Rectal smooth muscle tissue (tissue), 1 donor: ENCODE data around the gene CPLANE2.
"Not testable (repeated sequence)": the region's sequence is repeated elsewhere in the genome, so short reads cannot be mapped to it uniquely, and the experiment has no call there.

Experiments
- H3K27ac ChIP-seq: one replicate; pipeline ENCODE4 v1.7.0; 2013; ENCODE audit warnings: low read depth, low read length, inconsistent platforms
- H3K27me3 ChIP-seq: one replicate; pipeline ENCODE4 v1.7.0; 2013; ENCODE audit warnings: low read length; ENCODE audit not compliant: control insufficient read depth, insufficient read depth
- H3K36me3 ChIP-seq: one replicate; pipeline ENCODE4 v1.7.0; 2013; ENCODE audit warnings: low read length; ENCODE audit not compliant: control insufficient read depth, insufficient read depth
- H3K4me1 ChIP-seq: one replicate; pipeline ENCODE4 v1.7.0; 2013; ENCODE audit warnings: low read length; ENCODE audit not compliant: control insufficient read depth, insufficient read depth
- H3K4me3 ChIP-seq: one replicate; pipeline ENCODE4 v1.7.0; 2013; ENCODE audit warnings: low read length
- H3K9ac ChIP-seq: one replicate; pipeline ENCODE4 v1.7.0; 2013; ENCODE audit warnings: low read length

The CPLANE2 gene

DNA sequence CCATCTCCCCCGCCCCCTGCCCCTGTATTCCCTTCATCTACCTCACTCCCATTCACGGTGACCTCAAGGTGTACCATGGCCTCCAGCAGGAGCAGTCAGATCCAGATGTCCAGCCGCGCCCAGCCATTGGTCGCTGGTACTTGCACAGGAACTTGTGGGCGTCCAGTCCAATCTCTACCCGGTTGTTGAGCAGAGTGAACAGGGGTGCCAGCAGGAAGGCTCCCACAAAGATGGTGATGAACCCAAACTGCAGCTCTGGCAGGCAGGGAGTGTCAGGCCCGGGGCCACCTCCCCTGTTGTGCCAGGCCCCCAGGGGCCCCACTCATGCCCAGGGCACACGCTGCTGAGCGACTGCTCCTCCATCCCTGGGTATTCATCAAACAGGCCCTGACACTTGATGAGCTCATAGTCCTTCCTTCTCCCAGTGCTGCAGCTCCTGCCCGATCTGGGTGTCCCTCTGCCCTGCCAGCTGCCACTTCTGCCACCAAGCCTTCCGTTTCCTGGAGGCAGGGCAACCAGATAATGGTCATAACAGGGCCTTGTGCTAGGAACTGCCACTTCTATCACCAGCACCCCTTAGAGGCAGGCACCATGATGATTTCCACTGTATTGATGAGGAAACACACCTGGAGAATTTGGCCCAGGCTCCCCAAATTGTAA, 18.8 kb downstream of the CPLANE2 start:
- no peak overlapping the region for H3K9ac ChIP-seq
- no peak overlapping the region for H3K4me3 ChIP-seq
- no peaks in the 10 kb centered on the region for H3K36me3 ChIP-seq
- H3K4me1 ChIP-seq, result peaks cover 3% of the 10 kb centered on the region
- no peaks in the 10 kb centered on the region for H3K27me3 ChIP-seq
- H3K27ac ChIP-seq, result peak overlapping the region; percentile 63

DNA sequence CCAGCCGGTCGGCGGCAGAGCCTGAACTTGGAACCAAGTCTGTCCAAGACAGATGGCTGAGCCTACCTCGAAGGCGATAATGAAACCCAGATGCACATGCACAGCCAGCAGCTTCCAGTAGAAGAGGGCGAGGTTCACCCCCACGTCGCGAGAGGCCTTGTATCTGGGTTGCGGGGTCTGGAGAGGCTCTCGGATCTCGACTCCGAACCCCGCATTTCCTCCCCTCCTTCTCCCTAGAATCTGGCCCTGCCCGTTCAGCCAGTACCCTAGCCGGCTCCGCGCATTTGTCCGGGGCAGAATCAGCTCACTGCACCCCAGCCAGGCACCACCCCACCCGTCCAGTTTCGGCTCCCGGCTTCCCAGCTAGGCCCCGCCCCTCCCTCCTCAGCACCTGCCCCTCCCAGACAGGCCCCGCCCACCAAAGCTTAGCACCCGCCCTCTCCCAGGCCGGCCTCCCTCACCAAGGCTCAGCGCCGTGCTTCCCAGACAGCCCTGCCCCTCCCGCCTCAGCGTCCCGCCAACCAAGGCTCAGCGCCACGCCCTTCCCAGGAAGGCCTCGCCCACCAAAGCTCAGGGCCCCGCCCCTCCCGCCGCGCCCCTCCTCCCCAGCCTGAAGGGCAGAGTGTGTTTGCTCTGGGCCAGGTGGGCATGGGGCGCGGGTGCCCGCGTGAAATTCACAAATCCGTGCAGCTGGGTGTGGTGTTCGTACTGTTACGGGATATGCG, 19.8 kb downstream of the CPLANE2 start:
- Histone ChIP-seq H3K9ac (no peak overlapping the region), H3K4me1 (peaks cover 3% of the 10 kb centered on the region), H3K27me3 (no peaks in the 10 kb centered on the region), H3K27ac (peak overlapping the region; percentile 75), H3K36me3 (no peaks in the 10 kb centered on the region), H3K4me3 (peak overlapping the region; percentile 78)

DNA sequence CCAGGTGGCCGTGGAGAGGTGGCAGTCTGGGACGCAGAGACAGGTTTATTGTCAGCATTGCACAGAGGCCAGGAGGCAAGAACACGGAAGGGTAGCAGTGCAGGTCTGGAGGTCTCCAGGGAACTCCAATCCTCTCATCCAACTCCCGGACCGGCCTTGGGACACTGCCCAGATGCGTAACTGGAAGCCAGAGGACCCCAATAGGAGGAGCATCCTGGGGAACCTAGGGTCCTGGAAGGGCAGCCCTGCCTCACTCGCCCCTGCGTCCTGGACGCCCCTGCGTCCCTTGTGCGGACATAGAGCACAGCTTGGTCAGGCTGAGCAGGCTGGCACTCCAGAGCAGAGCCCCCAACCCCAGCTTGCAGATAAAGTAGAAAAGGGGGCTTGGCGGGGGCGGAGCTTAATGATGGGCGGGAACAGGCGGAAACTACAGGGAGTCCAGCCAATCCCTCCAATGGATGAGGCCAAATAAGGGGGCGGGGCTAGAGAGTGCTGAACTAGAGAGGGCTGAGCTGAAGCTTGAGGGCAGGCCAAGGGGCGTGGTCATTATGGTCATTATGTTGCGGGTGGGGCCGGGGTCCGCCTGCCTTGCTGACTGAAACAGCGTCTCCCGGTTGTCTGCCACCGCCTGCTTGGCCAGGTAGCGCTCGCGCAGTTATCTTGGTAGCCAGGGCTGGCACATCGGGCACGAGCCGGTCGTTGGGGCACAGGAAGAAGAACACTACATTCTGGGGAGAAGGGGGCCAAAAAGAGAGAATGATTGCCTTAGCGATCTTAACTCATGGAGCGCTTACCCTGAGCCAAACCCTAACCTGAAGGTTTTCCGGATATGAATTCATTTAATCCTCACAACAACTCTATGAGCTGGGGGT, 20.9 kb downstream of the CPLANE2 start:
- Histone ChIP-seq H3K9ac (no peak overlapping the region), H3K36me3 (no peaks in the 10 kb centered on the region), H3K4me1 (peaks cover 3% of the 10 kb centered on the region), H3K27ac (no peak overlapping the region), H3K4me3 (peak overlapping the region; percentile 78), H3K27me3 (no peaks in the 10 kb centered on the region)

DNA sequence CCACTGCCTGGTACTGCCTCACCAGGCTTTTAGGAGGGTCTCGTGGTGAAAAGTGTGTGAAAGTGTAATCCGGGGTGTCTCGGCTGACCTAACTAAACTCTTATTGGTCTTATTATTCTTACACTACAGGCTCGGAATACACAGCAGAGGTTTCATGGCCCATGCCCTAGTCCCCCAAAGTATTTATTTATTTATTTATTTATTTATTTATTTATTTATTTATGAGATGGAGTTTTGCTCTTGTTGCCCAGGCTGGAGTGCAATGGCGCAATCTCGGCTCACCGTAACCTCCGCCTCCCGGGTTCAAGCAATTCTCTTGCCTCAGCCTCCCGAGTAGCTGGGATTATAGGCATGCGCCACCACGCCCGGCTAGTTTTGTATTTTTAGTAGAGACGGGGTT, 21.7 kb downstream of the CPLANE2 start:
- H3K36me3 ChIP-seq, H3K9ac ChIP-seq, H3K4me1 ChIP-seq, H3K27me3 ChIP-seq, H3K4me3 ChIP-seq, H3K27ac ChIP-seq: not testable (repeated sequence)

DNA sequence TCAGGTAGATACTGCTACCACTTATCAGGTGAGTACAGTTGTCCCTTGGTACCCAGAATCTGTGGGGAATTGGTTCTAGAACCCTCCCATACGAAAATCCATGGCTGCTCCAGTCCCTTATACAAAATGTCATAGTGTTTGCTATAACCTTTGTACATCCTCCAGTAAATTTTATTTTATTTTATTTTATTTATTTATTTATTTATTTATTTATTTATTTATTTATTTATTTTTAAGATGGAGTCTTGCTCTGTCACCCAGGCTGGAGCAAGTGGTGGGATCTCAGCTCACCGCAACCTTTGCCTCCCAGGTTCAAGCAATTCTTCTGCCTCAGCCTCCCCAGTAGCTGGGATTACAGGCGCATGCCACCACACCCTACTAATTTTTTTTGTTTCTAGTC, 23.4 kb downstream of the CPLANE2 start:
- H3K27ac ChIP-seq, H3K27me3 ChIP-seq, H3K36me3 ChIP-seq, H3K9ac ChIP-seq, H3K4me1 ChIP-seq, H3K4me3 ChIP-seq: not testable (repeated sequence)

DNA sequence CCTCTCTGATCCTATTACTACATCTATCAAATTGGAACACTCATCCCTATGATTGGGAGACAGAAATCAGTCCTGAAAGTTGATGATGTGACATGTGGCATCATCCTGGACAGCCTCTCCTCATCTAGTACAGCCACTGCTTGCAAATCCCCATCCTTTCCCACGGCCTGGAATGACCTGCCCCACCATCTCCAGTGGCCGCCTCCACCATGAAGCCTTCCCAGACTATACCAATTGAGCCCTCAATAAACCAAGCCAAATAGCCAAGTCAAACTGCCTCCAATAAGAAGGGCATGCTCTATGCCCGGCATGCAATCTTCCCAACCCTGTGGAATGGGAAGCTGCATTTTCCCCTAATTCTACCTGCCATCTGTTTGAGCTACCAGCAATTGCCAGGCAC, 24.0 kb downstream of the CPLANE2 start:
- Histone ChIP-seq H3K27ac (no peak overlapping the region), H3K4me1 (peaks cover 3% of the 10 kb centered on the region)

DNA sequence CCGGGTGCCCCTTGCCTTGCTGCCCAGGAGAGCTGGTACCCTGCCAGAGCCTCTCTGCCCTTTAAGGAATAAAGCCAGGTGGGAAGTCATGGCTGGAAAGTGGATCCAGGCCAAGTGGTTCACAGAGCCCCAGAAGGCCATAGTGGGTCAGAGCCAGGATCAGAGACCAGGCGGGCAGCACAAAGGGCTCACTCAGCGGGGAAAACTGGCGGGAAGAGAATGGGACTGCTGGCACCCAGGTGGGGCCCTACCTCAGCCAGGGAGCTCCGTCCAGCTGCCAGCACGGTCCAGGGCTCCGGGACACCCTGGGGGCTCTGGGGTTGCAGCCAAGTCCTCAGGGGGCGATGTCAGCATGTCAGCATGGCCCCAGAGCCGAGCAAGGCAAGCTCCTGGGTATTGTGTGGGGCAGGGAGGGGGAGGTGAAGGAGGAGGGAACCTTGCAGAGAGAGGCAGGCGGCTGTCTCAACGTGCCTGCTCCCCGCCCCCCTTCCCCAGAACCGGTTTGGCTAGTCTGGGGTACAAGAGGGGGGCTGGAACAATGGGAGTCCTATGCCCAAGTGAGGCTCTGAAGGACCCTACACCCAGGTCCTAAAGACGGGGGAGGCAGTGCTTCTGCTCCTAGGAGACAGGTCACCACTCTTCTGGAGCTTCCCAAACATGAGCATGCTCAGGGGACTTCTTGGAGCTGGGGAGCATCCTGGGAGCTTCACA, 24.6 kb downstream of the CPLANE2 start, which contains the start of gene ARHGEF19:
Gene ARHGEF19, minus strand, starts transcription at position 402 of the 711 bp plus-strand sequence. CDS start 3,598 bp downstream, outside the sequence.
- no peak within 1 kb of the TSS for H3K9ac ChIP-seq
- H3K4me1 ChIP-seq, result no peaks in the 10 kb centered on the region
- H3K36me3 ChIP-seq, result no peaks in the 10 kb centered on the region
- H3K27ac ChIP-seq, result no peak within 1 kb of the TSS
- H3K27me3 ChIP-seq, result no peaks in the 10 kb centered on the region
- H3K4me3 ChIP-seq, result no peak within 1 kb of the TSS

More for the DNA sequence above, 24.0 kb downstream of the CPLANE2 start:
- Histone ChIP-seq H3K9ac (no peak overlapping the region), H3K4me3 (no peak overlapping the region), H3K36me3 (no peaks in the 10 kb centered on the region), H3K27me3 (no peaks in the 10 kb centered on the region)

DNA sequence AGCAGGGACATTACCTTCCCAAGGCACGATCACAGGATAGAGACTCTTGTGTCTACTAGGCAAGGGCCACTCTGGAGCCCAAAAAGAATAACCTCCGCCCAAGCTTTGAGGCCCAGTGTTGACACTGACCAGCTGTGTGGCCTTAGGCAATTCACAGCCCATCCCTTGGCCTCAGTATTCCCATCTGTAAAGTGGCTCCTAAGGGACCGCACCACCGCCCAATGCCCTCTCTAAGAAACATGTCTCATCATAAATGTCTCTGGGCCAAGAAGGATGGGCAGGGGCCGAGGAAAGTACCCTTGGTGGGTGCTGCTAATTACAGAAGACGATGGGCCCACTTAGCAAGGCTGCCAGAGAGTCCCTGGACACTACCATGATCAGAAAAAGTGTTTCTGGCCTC, 25.2 kb downstream of the CPLANE2 start:
- no peaks in the 10 kb centered on the region for H3K27me3 ChIP-seq
- no peak overlapping the region for H3K9ac ChIP-seq
- H3K36me3 ChIP-seq, result no peaks in the 10 kb centered on the region
- H3K4me3 ChIP-seq, result no peak overlapping the region
- H3K4me1 ChIP-seq, result no peaks in the 10 kb centered on the region
- H3K27ac ChIP-seq, result no peak overlapping the region

DNA sequence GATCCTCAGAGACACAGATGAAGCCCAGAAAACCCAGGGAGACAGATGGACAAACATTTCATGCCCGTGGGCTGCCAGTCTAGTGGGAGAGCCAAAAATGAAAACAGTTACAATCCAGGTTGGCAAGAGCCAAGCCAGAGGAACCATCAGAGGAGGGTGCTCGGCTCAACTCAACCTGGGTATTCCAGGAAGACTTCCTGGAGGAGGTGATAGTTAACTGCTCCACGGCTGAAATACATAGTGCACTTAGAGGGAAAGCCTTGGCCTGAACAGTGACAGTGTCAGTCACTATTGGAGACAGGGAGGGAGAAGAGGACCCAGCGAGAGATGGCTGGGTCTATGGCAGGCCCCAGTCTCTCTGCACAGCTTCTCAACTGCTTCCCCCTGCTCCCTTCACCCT, 26.4 kb downstream of the CPLANE2 start:
- Histone ChIP-seq H3K4me3 (no peak overlapping the region), H3K4me1 (peaks cover 4% of the 10 kb centered on the region), H3K36me3 (no peaks in the 10 kb centered on the region), H3K27ac (no peak overlapping the region), H3K27me3 (no peaks in the 10 kb centered on the region), H3K9ac (no peak overlapping the region)

DNA sequence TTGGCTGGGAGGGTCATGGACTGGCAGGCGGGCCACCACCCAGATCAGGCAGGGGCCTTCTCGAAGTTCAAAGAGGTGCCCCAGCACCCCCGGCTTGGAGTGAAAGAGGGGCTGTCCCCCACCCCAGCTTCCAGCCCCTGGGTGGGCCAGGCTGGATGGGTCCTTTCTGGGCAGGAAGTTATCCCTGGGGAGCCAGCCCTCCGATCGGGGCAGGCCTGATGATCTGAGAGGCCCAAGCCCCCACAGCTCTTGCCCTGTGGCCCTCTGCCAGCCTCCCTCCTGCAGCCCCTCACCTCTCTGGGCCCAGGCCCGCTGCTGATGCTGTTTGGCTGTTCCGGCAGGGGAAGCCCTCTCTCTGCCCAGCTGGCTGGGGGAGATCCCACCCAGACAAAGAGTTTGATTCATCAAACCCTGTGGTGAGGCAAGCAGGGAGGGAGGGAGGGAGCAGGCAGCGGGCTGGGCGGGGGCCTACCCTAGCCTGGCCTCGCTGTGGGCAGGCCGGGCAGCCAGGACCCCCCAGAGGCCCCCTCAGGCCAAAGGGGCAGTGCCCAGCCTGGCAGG, 27.1 kb downstream of the CPLANE2 start:
- Histone ChIP-seq H3K27me3 (no peaks in the 10 kb centered on the region), H3K27ac (no peak overlapping the region), H3K9ac (no peak overlapping the region), H3K4me3 (no peak overlapping the region), H3K36me3 (no peaks in the 10 kb centered on the region), H3K4me1 (peaks cover 4% of the 10 kb centered on the region)

DNA sequence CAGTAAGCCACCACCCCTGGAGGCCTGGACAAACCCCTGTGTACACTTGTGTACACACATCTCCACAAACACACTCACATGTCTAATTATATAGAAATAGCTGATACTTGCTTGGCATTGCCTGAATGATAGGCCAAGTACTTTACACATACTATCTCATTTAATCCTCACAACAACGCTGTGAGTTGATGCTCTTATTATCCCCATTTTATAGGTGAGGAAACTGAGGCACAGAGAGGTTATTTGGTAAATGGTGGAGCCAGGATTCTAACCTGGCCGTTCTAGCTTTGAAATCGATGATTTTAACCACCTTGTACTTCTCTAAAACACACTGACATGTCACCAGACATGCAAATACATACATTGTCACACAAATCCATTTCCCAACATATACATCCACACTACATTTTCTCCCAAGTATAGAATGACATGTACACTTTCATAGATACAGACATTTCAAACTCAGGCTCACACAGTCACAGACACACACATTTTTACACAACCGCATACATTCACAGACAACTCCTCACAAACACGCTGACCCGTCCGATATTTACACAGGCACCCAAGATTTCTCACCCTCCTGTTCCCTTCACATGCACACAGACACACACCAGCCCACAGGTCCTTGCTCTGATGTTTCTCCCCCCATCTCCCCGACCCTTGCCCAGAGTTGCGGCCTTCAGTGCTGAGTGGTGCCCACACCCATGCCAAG, 27.7 kb downstream of the CPLANE2 start:
- Histone ChIP-seq H3K4me3 (no peak overlapping the region), H3K36me3 (no peaks in the 10 kb centered on the region), H3K9ac (no peak overlapping the region), H3K27ac (no peak overlapping the region), H3K4me1 (peaks cover 4% of the 10 kb centered on the region), H3K27me3 (no peaks in the 10 kb centered on the region)
